Hepatocyte (in vitro differentiated cells): ENCODE data around the gene RAB11FIP5.

Source experiments
- CTCF ChIP-seq: fragments of 200-600 bp; sonication (generic); IDR thresholded peaks from 2 replicates; pipeline ENCODE4 v1.5.1; 2016; ENCODE audit warnings: antibody characterized with exemption, mild to moderate bottlenecking; ENCODE audit not compliant: poor library complexity
- EZH2 ChIP-seq: fragments of 200-600 bp; sonication (generic); IDR thresholded peaks from 2 replicates; pipeline ENCODE4 v1.6.1; 2016; ENCODE audit warnings: antibody characterized with exemption, mild to moderate bottlenecking, borderline replicate concordance

- no peak for TF ChIP-seq CTCF
- no peak for TF ChIP-seq EZH2
Measured at GRCh38 chr2:73131807-73132206, 19.1 kb upstream of the RAB11FIP5 start.
